GM19372 (cell line): ENCODE measurements around the gene FZD1.
A peak's percentile ranks its signal among the peaks of the same experiment; 100 is the strongest.

Source experiments
- ATAC-seq: cut with Tn5 transposase; IDR thresholded peaks from one replicate; pipeline ENCODE4 v1.9.1; 2021; ENCODE audit warnings: mild to moderate bottlenecking, low read depth, moderate library complexity; ENCODE audit not compliant: unreplicated experiment

FZD1 gene

GRCh38 chr7:91264046-91264923, at the start of gene FZD1:
TSS of gene FZD1 (plus strand) at chr7:91264433. CDS start at chr7:91264881, 448 bp downstream.
- ATAC-seq = peak; percentile 87

GRCh38 chr7:91226411-91226810, 37.8 kb upstream of the FZD1 start:
- no peak for ATAC-seq

GRCh38 chr7:91228327-91228726, 35.9 kb upstream of the FZD1 start:
- no peak for ATAC-seq

GRCh38 chr7:91228927-91229558, 35.2 kb upstream of the FZD1 start:
- no peak for ATAC-seq

GRCh38 chr7:91230100-91230499, 34.1 kb upstream of the FZD1 start:
- ATAC-seq = no peak

- no peak for ATAC-seq
These were observed 33.7 kb upstream of the FZD1 start for GRCh38 chr7:91230503-91230902.

- ATAC-seq = no peak
These were observed 31.0 kb upstream of the FZD1 start for GRCh38 chr7:91233212-91233611.

GRCh38 chr7:91235211-91235832, 28.9 kb upstream of the FZD1 start:
- no peak for ATAC-seq

GRCh38 chr7:91239171-91239604, 25.0 kb upstream of the FZD1 start:
- ATAC-seq = no peak

- no peak for ATAC-seq
These were observed 24.5 kb upstream of the FZD1 start for GRCh38 chr7:91239772-91240171.

GRCh38 chr7:91240376-91240941, 23.8 kb upstream of the FZD1 start:
- ATAC-seq = no peak

- no peak for ATAC-seq
These were observed 22.0 kb upstream of the FZD1 start for GRCh38 chr7:91242097-91242844.

- no peak for ATAC-seq
These were observed 20.5 kb upstream of the FZD1 start for GRCh38 chr7:91243591-91244301.

GRCh38 chr7:91247500-91247899, 16.7 kb upstream of the FZD1 start:
- ATAC-seq = no peak

GRCh38 chr7:91248996-91249395, 15.2 kb upstream of the FZD1 start:
- ATAC-seq = no peak

- ATAC-seq = no peak
These were observed 14.6 kb upstream of the FZD1 start for GRCh38 chr7:91249506-91250233.

- no peak for ATAC-seq
These were observed 13.5 kb upstream of the FZD1 start for GRCh38 chr7:91250706-91251105.

GRCh38 chr7:91251877-91252276, 12.4 kb upstream of the FZD1 start:
- no peak for ATAC-seq

- no peak for ATAC-seq
These were observed 718 bp upstream of the FZD1 start for GRCh38 chr7:91263384-91264045.
